KBM-7 (cell line): ENCODE data around the gene SLC4A1.
"Not testable (repeated sequence)": the region's sequence is repeated elsewhere in the genome, so short reads cannot be mapped to it uniquely, and the experiment has no call there.

Source experiments
- DNase-seq: peaks from one replicate; pipeline ENCODE4 v3.0.0-alpha.2; 2015
- in situ Hi-C: fragments of 300-500 bp; cut with MboI; formaldehyde crosslinking; loops from 2 replicates; pipeline ENCODE4 v1.14.3; 2020; ENCODE audit warnings: low sequenced_read_pairs, low pct_unique_long_range_greater_than_20kb, mixed read lengths

The SLC4A1 gene

DNA sequence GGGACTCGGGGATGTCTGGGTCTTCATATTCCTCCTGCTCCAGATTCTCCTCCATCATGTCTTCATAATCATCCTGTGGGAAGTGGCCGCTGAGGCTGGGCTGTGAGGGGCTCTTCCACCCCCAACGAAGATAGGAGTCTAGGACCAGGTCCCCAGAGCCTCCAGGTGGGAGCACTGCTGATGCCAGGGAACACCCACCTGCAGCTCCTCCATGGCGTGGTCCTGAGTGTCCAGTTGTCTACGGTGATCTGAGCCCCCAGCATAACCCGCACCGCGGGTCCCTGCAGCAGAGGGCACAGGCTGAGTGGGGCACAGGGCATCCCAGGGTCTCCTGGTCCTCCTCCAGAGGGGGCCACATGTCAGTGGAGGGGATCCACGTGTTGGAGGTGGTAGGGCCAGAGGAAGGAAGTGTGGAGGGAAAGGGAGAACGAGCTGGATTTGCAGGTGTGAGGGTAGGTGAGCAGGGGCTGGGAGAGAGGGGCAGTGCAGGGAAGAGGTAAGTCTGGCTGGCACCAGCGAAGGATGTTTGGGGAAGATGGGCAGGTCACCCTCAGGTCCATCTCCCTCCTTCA, 5.2 kb downstream of the SLC4A1 start:
- no peak for DNase-seq
- in situ Hi-C loops = no loop called here

DNA sequence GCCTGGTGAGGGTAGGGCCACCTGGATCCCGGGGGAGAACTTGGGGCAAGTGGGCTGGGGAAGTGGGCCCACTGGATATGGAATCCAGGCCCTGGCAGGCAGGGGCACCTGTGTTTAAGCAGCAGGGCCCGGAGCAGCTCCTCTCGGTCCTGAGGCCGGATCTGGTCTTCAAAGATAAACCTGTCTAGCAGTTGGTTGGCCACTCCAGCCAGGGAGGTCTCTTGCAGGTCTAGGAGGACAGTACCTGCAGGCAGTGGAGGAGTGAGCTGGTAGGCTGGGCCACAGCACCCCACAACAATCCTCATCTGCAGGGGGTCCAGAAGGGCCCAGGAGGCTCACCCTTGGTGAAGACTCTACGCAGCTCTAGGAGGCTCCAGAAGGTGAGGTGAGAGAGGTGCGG, 7.6 kb downstream of the SLC4A1 start:
- no peak for DNase-seq
- in situ Hi-C loops = no loop called here

DNA sequence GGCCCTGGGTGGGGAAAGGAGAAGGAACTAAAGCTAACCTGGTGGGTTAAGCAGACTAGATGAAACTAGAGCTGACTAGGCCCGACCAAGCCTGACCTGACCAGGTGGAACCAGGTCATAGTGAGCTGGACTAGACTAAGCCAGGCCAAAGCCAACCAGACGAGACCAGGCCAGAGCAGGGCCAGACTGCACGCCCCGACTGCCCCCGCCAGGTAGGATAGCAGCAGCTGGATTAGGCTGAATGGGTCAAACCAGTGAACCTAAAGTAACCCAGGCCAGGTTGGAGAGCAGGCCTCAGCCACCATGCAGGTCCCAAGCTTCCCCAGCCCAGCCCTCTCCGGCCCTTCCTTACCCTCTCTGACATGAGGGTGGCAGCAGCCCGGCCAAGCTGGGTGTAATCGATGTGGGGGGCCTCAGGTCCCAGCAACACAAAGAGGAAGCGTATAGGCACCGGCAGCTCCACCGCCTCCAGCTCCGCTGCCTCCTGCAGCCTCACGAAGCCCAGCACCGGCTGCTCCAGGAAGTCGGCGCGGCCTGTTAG, 9.1 kb downstream of the SLC4A1 start:
- DNase-seq = no peak
- in situ Hi-C loops = no loop called here

DNA sequence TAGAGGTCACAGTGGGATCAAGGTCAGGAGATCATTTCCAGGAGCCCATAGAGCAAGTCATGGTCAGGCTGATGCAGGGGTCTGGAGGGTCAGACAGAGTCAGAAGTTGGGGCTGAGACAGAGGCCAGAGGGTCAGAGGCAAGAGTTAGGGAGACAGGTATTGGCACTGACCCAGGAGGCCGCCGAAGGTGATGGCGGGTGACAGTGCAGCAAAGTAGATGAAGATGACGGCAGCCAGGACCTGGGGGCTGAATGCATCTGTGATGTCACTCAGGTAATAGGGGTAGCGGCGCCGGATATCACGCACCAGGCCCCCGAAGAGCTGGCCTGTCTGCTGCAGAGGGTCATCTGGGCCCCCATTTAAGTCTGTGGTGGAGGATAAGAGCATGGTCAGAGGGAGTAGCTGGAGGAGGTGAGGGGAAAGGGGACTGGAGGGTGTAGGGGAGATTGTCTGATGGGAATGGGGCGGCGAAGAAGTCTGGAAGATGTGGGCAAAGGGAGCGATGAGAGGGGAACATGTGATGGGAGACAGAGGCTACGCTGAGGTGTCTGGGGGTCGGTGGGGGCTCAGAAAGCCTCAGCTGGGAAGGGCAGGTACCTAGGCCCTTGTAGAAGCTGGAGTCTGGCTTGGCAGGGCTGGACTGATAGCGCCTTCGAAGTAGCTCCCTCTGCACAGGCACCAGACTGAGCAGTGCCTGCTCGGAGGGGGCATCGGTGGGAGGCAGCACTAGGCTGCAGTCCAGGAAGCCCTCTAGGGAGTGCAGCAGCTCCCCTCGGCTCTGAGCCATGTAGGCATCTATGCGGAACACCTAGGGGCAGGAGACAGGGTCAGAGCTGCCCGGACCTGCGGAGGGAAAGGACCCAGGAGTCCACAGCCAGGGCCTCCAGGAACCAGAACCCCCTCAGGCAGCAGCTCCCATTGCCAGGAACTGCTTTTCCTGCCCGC, 9.8 kb downstream of the SLC4A1 start:
- in situ Hi-C loops = no loop called here
- no peak for DNase-seq

DNA sequence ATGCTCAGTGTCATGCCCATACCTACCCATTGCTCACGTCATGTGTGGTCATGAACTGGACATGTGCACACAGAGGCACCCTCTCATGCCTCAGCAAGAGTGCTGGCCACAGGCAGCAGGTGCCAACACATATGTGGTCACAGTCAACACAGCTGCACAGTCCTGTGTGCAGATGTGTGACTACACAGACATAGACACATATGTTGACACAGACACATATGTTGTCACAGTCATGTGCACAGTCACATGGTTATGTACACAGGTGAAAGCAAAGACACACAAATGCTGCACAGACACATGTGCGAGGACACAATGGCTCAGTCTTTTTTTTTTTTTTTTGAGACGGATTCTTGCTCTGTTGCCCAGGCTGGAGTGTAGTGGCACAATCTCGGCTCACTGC, 11.3 kb downstream of the SLC4A1 start:
- DNase-seq = no peak
- in situ Hi-C loops = no loop called here

DNA sequence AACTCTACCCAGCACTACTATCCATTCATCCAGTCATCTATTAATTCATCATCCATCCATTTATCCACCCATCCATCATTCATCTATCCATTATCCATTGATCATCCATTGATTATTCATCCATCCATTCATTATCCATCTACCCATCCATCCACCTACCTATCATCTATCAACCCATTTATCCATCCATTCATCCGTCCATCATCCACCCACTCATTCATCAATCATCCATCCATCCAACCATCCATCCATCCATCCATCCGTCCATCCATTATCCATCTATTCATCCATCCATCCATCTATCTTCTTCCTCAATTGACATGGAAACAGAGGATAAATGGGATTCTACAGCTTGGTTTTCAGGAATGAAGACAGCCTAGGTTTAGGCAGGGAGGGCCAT, 12.0 kb downstream of the SLC4A1 start:
- no peak for DNase-seq
- in situ Hi-C loops = no loop called here

DNA sequence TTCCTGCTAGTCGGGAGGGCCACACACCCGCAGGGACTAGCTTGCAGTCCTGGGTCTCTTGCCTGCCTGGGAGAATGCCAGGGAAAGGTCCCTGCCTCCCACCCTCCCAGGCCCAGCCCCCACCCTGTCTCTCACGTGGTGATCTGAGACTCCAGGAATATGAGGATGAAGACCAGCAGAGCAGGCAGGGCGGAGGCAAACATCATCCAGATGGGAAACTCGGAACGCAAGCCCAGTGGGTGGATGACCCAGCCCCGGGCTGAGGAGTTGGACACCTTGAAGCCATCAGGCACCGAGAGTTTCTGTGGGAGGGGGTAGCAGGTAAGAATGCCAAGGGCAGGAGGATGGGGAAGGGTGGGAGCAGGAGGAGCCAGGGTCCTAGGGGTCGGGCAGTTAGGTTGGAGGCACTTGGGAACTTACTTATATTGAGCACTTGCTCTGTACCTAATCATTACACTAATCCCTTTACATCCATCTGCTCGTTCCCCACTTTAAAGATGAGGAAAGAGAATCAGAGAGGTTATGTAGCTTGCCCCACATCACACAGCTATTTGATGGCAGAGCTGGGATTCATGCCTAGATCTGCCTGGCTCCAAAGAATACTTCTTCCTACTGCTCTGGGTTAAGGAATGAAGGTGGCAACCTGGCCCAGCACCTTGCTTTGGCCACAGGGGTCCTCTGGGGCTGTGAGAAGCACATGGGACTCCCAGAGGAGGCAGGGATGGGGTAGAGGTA, 13.4 kb downstream of the SLC4A1 start:
- in situ Hi-C loops = no loop called here
- no peak for DNase-seq

DNA sequence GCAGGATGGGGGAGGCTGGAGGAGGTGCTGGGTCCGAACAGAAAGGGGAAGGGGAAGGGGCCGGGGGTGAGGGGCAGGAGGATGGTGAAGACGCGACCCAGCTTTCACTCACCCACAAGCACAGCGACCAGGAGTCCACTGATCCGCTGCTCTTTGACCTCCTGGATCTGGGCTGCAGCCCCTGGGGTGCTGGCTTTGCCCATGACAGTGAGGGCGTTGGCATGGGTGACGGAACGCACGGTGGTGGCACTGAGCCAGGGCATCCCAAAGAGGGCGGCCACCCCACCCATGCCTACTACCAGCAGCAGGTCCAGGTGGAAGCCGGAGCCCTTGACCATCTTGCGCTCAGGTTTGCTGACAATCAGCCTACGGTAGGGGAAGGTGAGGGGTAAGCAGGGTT, 14.9 kb downstream of the SLC4A1 start:
- in situ Hi-C loops = no loop called here
- no peak for DNase-seq

DNA sequence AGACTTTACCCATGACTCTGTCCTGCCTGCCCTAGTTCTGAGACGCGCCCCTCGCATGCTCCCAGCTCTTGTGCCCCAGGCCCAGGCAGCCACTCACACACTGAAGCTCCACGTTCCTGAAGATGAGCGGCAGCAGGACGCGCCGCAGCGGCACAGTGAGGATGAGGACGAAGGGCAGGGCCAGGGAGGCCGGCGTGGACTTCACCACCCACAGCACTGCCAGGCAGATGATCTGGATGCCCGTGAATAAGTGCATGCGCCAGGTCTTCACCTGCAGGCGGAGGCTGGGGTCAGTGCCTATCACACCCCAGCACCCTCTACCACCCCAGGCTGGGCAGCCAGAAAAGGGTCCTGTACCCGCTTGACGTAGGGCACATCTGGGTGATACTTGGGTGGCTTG, 16.9 kb downstream of the SLC4A1 start:
- no peak for DNase-seq
- in situ Hi-C loops = no loop called here

DNA sequence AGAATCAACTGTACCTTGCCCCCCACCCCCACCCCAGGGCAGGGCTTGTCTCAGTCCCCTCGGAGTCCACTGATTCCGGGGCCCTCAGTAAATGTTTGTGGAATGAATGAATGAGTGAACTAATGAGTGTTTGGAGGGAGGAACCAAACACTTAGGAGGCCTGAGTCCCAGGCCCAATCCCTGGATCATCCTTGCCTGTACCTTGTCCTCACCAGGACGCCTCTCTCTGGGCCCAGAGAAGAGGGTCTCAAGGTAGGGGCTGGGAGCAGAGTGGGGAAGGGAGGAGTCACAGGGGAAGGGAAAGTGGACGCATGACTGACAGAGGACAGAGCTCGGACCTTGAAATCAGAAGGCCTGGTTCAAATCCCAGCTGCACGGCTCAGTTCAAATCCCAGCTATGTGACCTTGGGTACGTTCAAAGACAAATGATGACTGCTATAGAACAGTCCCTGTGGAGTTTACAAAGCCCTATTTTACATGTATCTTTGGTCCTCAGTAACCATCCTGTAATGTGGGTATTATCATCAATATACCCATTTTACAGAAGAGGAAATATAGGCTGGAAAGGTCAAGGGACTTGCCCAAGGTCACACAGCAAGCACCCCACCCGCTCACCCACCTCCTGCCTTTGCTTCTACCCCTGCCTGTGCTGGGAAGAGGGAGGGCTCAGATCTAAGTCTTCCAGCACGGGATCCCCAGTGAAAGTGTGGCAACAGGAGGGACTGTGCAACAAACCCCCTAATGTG, 18.3 kb downstream of the SLC4A1 start:
- no peak for DNase-seq
- in situ Hi-C loops = no loop called here

DNA sequence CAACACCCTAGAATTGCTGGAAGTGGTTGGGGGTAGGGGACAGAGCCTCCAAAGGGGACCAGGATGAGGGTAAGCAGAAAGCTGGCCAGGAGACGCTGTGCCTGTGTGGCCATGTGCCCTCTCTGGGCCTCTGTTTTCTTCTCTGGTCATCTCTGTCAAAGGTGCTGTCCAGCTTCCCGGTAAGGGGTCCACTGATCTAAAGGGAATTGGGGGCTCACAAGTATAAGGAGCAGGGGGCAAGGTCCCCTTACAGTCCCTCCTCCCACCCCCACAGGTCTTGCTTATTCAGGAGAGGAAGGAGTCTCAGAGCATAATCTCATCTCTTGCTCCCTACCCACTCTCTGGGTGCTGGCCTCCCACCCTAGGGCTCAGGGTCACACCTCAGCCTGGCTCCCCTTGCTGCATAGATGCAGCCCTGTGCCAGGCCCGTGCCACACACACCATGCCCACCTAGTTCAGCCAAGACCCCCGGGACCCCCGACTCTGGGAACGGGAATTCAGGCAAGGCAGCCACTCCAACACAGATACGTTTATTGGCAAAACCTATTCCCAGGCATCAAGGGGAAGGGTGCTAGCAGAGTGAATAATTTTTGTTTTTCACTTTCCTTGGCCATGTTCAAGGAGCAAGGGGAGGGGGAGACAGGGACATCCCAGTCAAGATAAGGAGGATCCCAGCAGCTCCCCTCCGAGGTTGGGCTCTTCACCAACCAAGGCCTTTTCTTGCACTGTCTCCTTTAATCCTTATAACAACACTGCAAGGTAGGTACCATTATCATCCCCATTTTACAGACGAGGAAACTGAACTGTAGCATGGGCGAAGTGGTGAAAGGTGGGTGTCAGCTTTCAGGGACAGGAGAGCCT, 19.8 kb downstream of the SLC4A1 start:
- DNase-seq = no peak
- in situ Hi-C loops = no loop called here

DNA sequence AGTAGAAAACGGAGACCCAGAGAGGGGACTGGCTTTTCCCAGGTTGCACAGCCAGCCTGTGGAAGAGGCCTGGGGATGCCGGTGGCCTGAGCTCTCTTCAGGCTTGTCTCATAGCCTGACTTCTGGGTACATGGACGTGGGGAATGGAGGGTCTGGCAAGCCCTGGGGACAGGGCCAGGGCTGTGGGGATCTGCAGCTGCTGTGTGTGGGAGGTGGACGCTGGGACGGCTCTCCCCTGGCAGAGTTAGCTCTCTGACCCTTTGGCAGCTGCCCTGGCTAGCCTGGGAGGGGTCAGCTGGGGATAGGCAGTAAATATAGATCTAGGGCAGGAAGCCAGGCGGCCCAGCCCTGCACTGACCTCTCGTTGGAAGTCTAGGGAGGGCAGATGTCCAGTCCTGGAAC, 20.5 kb downstream of the SLC4A1 start:
- in situ Hi-C loops = no loop called here
- DNase-seq = no peak

DNA sequence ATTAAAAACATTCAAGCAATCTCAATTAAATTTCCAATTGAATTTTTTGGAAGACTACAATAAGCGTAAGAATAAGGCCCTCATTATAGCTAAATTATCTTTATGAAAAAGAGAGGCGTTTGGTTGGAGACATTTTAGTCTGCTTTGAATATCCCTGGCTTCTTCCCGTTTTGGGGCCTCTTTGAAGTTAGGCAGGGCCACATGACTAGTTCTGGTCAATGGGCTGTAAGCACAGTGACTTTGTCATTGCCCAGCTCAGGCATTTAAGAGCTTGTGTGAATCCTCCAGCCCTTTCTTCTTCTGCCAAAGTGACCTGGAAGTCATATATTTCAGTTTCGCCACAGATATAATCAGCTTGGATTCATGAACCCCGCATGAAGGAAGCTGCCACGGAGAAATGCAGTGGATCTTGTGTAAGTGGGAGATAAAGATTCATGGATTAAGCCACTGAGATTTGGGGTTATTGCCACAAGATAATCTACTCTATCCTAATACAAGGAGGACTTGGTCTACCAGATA, 26.8 kb downstream of the SLC4A1 start:
- in situ Hi-C loops = no loop called here
- peak; percentile 46 for DNase-seq

DNA sequence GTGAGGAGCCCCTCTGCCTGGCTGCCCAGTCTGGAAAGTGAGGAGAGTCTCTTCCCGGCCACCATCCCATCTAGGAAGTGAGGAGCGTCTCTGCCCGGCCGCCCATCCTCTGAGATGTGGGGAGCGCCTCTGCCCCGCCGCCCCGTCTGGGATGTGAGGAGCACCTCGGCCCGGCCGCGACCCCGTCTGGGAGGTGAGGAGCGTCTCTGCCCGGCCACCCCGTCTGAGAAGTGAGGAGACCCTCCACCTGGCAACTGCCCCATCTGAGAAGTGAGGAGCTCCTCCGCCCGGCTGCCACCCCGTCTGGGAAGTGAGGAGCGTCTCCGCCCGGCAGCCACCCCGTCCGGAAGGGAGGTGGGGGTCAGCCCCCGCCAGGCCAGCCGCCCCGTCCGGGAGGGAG, 30.0 kb downstream of the SLC4A1 start:
- in situ Hi-C loops, DNase-seq: not testable (repeated sequence)

DNA sequence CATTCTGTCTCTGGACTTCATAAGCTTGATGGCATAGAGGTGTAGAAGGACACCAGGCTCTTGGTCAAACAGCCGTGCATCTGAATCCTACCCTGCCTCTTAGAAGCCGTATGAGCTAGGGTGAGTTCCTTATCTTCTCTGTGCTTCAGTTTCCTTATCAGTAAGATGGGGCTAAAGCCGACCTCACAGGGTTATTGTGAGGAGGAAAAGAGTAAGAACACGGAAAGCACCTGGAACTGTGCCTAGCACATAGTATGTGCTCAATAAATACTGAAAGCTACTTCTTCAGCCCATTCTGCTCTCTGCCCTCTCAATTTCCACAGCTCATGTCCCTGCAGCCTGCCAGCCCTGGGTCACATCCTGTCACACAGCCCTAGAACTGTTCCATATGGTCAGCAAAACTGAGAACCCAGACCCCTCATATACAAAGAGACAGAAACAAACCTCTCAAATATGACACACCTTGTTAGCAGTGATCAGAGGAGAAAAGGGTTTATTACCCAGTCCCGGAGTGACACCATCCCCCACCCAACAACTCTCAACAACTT, 31.4 kb downstream of the SLC4A1 start:
- no peak for DNase-seq
- in situ Hi-C loops = no loop called here

DNA sequence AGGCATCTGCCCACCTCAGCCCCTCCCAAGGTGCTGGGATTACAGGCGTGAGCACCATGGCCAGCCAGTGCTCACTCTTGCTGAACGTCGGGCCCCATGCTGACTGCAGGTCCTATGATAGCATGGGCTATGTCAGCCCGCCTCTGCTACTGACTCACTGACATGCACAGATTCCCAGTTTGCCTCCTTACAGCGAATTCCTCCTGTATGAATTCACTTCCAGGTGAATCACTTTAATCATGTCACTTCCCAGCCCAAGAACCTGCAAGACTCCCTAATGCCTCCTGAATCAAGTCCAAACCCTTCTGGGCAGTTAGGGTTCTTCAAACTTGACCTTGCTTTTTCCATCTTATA, 32.4 kb downstream of the SLC4A1 start:
- in situ Hi-C loops = no loop called here
- DNase-seq = no peak

DNA sequence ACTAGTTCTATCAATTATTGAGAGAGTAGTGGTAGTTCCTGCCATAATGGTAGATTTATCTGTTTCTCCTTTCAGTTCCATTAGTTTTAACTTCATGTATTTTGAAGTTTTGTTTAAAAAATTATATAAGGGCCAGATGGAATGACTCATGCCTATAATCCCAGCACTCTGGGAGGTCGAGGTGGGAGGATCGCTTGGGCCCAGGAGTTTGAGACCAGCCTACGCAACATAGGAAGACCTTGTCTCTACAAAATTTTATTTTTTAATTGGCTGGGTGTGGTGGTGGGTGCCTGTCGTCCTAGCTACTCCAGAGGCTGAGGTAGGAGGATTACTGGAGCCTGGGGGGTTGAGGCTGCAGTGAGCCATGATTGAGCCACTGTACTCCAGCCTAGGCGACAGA, 34.4 kb downstream of the SLC4A1 start:
- in situ Hi-C loops = no loop called here

DNA sequence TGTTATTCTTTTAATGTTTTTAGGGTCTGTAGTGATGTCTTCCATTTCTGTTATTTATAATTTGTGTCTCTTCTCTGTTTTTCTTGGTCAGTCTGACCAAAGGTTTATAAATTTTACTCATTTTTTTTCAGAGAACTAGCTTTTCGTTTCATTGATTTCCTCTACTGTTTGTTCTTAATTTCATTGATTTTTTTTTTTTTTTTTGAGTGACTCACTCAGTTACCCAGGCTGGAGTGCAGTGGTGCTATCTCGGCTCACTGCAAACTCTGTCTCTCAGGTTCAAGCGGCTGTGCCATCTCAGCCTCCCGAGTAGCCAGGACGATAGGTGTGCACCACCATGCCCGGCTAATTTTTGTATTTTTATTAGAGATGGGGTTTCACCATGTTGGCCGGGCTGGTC, 35.9 kb downstream of the SLC4A1 start:
- in situ Hi-C loops = no loop called here
- DNase-seq = no peak

More for the DNA sequence above, 34.4 kb downstream of the SLC4A1 start:
- DNase-seq = no peak
